OCI-LY1 (cell line): ENCODE results near the gene SF3A1.

Experiments used
- H2AFZ ChIP-seq: fragments of 200-600 bp; sonication (generic), shearing (Covaris generic); 2 replicates; pipeline ENCODE4 v1.6.0; 2014; ENCODE audit warnings: antibody characterized with exemption, mild to moderate bottlenecking, low read length
- H3F3A ChIP-seq: fragments of 200-600 bp; sonication (generic), shearing (Covaris generic); 2 replicates; pipeline ENCODE4 v1.6.0; 2014; ENCODE audit warnings: mild to moderate bottlenecking, antibody characterized with exemption, low read length, moderate library complexity; ENCODE audit not compliant: insufficient read depth
- H3K27ac ChIP-seq: fragments of 200-600 bp; sonication (generic); 2 replicates; pipeline ENCODE4 v1.5.1; 2014; ENCODE audit warnings: low read length, mixed run types, mild to moderate bottlenecking, low read depth; ENCODE audit not compliant: poor library complexity, severe bottlenecking
- H3K27me3 ChIP-seq: fragments of 200-600 bp; sonication (generic); 2 replicates; pipeline ENCODE4 v1.6.0; 2014; ENCODE audit warnings: antibody characterized with exemption, mild to moderate bottlenecking, low read length, moderate library complexity; ENCODE audit not compliant: insufficient read depth
- H3K36me3 ChIP-seq: fragments of 200-600 bp; sonication (generic); 2 replicates; pipeline ENCODE4 v1.6.1; 2014; ENCODE audit warnings: mild to moderate bottlenecking, antibody characterized with exemption, low read length, moderate library complexity, mixed read lengths; ENCODE audit not compliant: insufficient read depth
- H3K4me1 ChIP-seq: fragments of 200-600 bp; sonication (generic); 2 replicates; pipeline ENCODE4 v1.5.1; 2014; ENCODE audit warnings: mild to moderate bottlenecking, low read length, moderate library complexity; ENCODE audit not compliant: insufficient read depth, severe bottlenecking
- H3K4me2 ChIP-seq: fragments of 200-600 bp; sonication (generic), shearing (Covaris generic); 2 replicates; pipeline ENCODE4 v1.6.1; 2014; ENCODE audit warnings: low read length
- H3K4me3 ChIP-seq: fragments of 200-600 bp; sonication (generic); 2 replicates; pipeline ENCODE4 v1.5.1; 2014; ENCODE audit warnings: low read length, low read depth, mild to moderate bottlenecking, mixed read lengths; ENCODE audit not compliant: poor library complexity, severe bottlenecking
- H3K79me2 ChIP-seq: fragments of 200-600 bp; shearing (Covaris generic); 2 replicates; pipeline ENCODE4 v1.6.1; 2016; ENCODE audit warnings: mixed run types, low read length, mixed read lengths; ENCODE audit not compliant: insufficient read depth
- H3K9ac ChIP-seq: fragments of 200-600 bp; sonication (generic), shearing (Covaris generic); 2 replicates; pipeline ENCODE4 v1.6.1; 2014; ENCODE audit warnings: mild to moderate bottlenecking, low read length, mixed read lengths
- H3K9me2 ChIP-seq: fragments of 200-600 bp; sonication (generic), shearing (Covaris generic); 2 replicates; pipeline ENCODE4 v1.6.1; 2014; ENCODE audit warnings: low read depth, mild to moderate bottlenecking, low read length, mixed read lengths
- H3K9me3 ChIP-seq: fragments of 200-600 bp; shearing (Covaris generic); 2 replicates; pipeline ENCODE4 v1.6.1; 2014; ENCODE audit warnings: low read length, mixed read lengths
- H4K20me1 ChIP-seq: fragments of 200-600 bp; sonication (generic), shearing (Covaris generic); 2 replicates; pipeline ENCODE4 v1.6.0; 2016; ENCODE audit warnings: mild to moderate bottlenecking, low read length; ENCODE audit not compliant: insufficient read depth
- EZH2 ChIP-seq: fragments of 200-600 bp; sonication (generic), shearing (Covaris generic); IDR thresholded peaks from 2 replicates; pipeline ENCODE4 v1.8.0; 2017; ENCODE audit warnings: borderline replicate concordance, mixed run types, mild to moderate bottlenecking, antibody characterized with exemption, low read length, moderate library complexity, mixed read lengths
- TF ChIP-seq, protein P1 (sequence below): fragments of 200-600 bp; sonication (generic), shearing (Covaris generic); IDR thresholded peaks from 2 replicates; pipeline ENCODE4 v1.5.1; 2017; ENCODE audit warnings: mild to moderate bottlenecking, antibody characterized with exemption, low read length, moderate library complexity, mixed read lengths

Gene SF3A1

DNA sequence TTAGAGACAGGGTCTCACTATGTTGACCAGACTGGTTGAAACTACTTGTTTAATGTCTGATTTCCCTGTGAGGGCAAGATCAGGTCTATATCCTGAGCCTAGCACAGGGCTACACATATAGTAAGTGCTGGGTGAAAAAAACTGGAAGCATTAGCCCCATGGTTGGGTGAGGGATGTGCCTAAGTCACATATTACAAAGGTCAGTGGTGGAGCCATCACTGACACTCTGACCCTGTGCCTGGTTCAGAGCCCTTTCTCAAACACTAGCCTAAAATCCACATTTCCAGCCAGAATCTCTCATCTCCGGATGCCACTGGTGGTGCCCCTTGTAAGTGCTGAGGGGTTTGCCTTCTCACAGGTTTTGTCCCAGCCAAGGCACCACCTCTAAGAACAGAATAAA, 38.9 kb downstream of the SF3A1 start:
- no peaks in the 10 kb centered on the region for H3F3A ChIP-seq
- no peak for TF ChIP-seq EZH2
- TF ChIP-seq, protein P1, sequence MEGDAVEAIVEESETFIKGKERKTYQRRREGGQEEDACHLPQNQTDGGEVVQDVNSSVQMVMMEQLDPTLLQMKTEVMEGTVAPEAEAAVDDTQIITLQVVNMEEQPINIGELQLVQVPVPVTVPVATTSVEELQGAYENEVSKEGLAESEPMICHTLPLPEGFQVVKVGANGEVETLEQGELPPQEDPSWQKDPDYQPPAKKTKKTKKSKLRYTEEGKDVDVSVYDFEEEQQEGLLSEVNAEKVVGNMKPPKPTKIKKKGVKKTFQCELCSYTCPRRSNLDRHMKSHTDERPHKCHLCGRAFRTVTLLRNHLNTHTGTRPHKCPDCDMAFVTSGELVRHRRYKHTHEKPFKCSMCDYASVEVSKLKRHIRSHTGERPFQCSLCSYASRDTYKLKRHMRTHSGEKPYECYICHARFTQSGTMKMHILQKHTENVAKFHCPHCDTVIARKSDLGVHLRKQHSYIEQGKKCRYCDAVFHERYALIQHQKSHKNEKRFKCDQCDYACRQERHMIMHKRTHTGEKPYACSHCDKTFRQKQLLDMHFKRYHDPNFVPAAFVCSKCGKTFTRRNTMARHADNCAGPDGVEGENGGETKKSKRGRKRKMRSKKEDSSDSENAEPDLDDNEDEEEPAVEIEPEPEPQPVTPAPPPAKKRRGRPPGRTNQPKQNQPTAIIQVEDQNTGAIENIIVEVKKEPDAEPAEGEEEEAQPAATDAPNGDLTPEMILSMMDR, result no peak
- H3K9ac ChIP-seq, result no peak overlapping the region
- H3K4me1 ChIP-seq, result no peaks in the 10 kb centered on the region
- H3K4me3 ChIP-seq, result no peak overlapping the region
- H3K36me3 ChIP-seq, result peaks cover 4% of the 10 kb centered on the region; the same call in 1 of the 2 replicates
- no peak overlapping the region for H3K4me2 ChIP-seq
- no peaks in the 10 kb centered on the region for H3K9me2 ChIP-seq
- H3K79me2 ChIP-seq, result no peaks in the 10 kb centered on the region
- H2AFZ ChIP-seq, result no peak overlapping the region
- no peak overlapping the region for H3K27ac ChIP-seq
- H3K27me3 ChIP-seq, result no peaks in the 10 kb centered on the region
- no peaks in the 10 kb centered on the region for H4K20me1 ChIP-seq
- H3K9me3 ChIP-seq, result no peaks in the 10 kb centered on the region

DNA sequence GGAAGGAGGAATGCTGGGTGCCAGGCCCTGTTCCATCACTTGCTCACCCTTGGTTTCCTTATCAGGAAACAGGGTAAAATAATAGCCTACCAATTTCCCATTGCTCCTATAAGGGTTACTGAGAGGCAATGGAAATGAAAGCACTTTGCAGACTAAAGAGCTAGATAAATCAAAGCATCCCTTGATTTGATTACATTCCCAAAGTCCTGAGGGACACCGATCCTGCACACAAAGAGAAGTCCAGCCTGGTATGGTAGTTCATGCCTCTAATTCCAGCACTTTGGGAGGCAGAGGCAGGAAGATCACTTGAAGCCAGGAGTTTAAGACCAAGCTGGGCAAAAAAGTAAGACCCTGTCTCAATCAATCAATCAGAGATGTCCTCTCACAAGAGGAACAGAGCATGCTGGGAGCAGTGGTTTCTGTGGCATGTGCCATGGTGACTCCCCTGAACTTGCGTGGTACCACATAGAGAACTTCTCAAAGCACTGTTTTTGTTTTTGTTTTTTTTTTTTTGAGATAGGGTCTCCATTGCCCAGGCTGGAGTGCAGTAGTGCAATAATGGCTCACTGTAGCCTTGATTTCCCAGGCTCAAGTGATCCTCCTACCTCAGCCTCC, 40.6 kb downstream of the SF3A1 start:
- TF ChIP-seq, protein P1, result no peak
- no peak for TF ChIP-seq EZH2
- Histone ChIP-seq H3K4me1 (peaks cover 5% of the 10 kb centered on the region), H3K36me3 (peaks cover 4% of the 10 kb centered on the region; the same call in 1 of the 2 replicates), H3F3A (no peaks in the 10 kb centered on the region), H4K20me1 (no peaks in the 10 kb centered on the region), H2AFZ (no peak overlapping the region), H3K4me2 (no peak overlapping the region), H3K27me3 (no peaks in the 10 kb centered on the region), H3K9me2 (no peaks in the 10 kb centered on the region), H3K9ac (no peak overlapping the region), H3K27ac (no peak overlapping the region), H3K4me3 (no peak overlapping the region), H3K79me2 (no peaks in the 10 kb centered on the region), H3K9me3 (no peaks in the 10 kb centered on the region)

DNA sequence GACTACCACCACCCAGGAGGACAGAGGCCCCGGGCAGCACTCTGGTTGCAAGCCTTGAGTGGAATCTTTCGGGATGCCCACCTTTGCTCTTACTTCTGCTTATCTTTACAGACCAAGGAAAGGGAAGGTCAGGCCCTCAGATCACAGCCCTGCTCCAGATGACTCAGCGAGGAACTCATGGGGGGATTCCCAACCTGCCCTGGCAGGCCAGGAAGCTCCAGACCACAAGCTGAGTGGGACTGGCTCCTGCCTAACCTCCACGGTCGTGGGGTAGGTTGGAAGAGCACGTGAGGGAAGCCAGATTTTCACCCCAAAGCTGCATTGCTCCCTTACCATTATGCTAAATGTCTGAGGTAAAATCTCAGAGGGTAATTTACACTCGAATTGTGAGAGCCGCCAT, 41.8 kb downstream of the SF3A1 start:
- no peak overlapping the region for H2AFZ ChIP-seq

More for the DNA sequence above, 41.8 kb downstream of the SF3A1 start:
- Histone ChIP-seq H3K4me3 (no peak overlapping the region), H3K4me2 (no peak overlapping the region), H4K20me1 (no peaks in the 10 kb centered on the region), H3K9me3 (no peaks in the 10 kb centered on the region), H3K9ac (no peak overlapping the region), H3K4me1 (peaks cover 17% of the 10 kb centered on the region), H3K36me3 (peaks cover 4% of the 10 kb centered on the region; the same call in 1 of the 2 replicates), H3K27me3 (no peaks in the 10 kb centered on the region), H3F3A (no peaks in the 10 kb centered on the region), H3K79me2 (no peaks in the 10 kb centered on the region), H3K9me2 (no peaks in the 10 kb centered on the region), H3K27ac (no peak overlapping the region)
- TF ChIP-seq EZH2, result no peak
- TF ChIP-seq, protein P1, result no peak
